GM23248 (cell line): ENCODE data around the gene CIAPIN1. TPM values are rescaled to one million over a fixed set of nuclear protein-coding genes. Genes with fewer than 3 reads are reported as not detected.

Source experiments
- DNase-seq: peaks from one replicate; pipeline ENCODE4 v3.0.0-alpha.2; 2015
- H2AFZ ChIP-seq: fragments of 200-600 bp; sonication (generic); 2 replicates; pipeline ENCODE4 v1.6.1; 2016; ENCODE audit warnings: antibody characterized with exemption
- H3F3A ChIP-seq: fragments of 200-600 bp; sonication (generic); 2 replicates; pipeline ENCODE4 v1.6.1; 2016; ENCODE audit warnings: mild to moderate bottlenecking, antibody characterized with exemption, mixed run types; ENCODE audit not compliant: insufficient read depth
- H3K27ac ChIP-seq: fragments of 200-600 bp; sonication (generic); 2 replicates; pipeline ENCODE4 v1.5.1; 2016; ENCODE audit warnings: mild to moderate bottlenecking
- H3K27me3 ChIP-seq: fragments of 200-600 bp; sonication (generic); replicated peaks from 2 replicates; pipeline ENCODE4 v1.6.1; 2016; ENCODE audit warnings: mild to moderate bottlenecking; ENCODE audit not compliant: insufficient read depth
- H3K36me3 ChIP-seq: fragments of 200-600 bp; sonication (generic); 2 replicates; pipeline ENCODE4 v1.6.1; 2016; ENCODE audit warnings: low read depth, mild to moderate bottlenecking
- H3K4me1 ChIP-seq: fragments of 200-600 bp; sonication (generic); 2 replicates; pipeline ENCODE4 v1.6.1; 2016; ENCODE audit warnings: mild to moderate bottlenecking; ENCODE audit not compliant: insufficient read depth
- H3K4me2 ChIP-seq: fragments of 200-600 bp; sonication (generic); one replicate; pipeline ENCODE4 v1.6.1; 2016; ENCODE audit warnings: mild to moderate bottlenecking; ENCODE audit not compliant: unreplicated experiment
- H3K4me3 ChIP-seq: fragments of 200-600 bp; sonication (generic); 2 replicates; pipeline ENCODE4 v1.5.1; 2016; ENCODE audit warnings: mild to moderate bottlenecking
- H3K79me2 ChIP-seq: fragments of 200-600 bp; sonication (generic); 2 replicates; pipeline ENCODE4 v1.6.1; 2016; ENCODE audit warnings: mild to moderate bottlenecking; ENCODE audit not compliant: insufficient read depth
- H3K9ac ChIP-seq: fragments of 200-600 bp; sonication (generic); 2 replicates; pipeline ENCODE4 v1.6.1; 2016; ENCODE audit warnings: mild to moderate bottlenecking
- H3K9me2 ChIP-seq: fragments of 200-600 bp; sonication (generic); 2 replicates; pipeline ENCODE4 v1.6.1; 2016; ENCODE audit warnings: mixed run types, mild to moderate bottlenecking, moderate library complexity; ENCODE audit not compliant: insufficient read depth
- H3K9me3 ChIP-seq: fragments of 200-600 bp; sonication (generic); one replicate; pipeline ENCODE4 v1.6.1; 2017; ENCODE audit warnings: low read depth
- H4K20me1 ChIP-seq: fragments of 200-600 bp; sonication (generic); 2 replicates; pipeline ENCODE4 v1.6.0; 2016; ENCODE audit not compliant: insufficient read depth
- EZH2 ChIP-seq: fragments of 200-600 bp; sonication (generic); IDR thresholded peaks from 2 replicates; pipeline ENCODE4 v1.6.1; 2018; ENCODE audit warnings: antibody characterized with exemption, mild to moderate bottlenecking; ENCODE audit not compliant: insufficient read depth, poor library complexity, severe bottlenecking
- EZH2phosphoT487 ChIP-seq: fragments of 200-600 bp; sonication (generic); IDR thresholded peaks from 2 replicates; pipeline ENCODE4 v1.6.1; 2018; ENCODE audit warnings: antibody characterized with exemption, moderate library complexity, mild to moderate bottlenecking, low read depth; ENCODE audit not compliant: insufficient read depth
- WGBS, 2 experiments: methylation state at CpG; one replicate each; pipeline ENCODE4 v1.1.6; 2015 to 2017; ENCODE audit warnings: low lambda C conversion rate in 2 of 2, low coverage in 1 of 2; ENCODE audit errors: missing lambda C conversion rate in 2 of 2; 5-methylcytosine and 5-hydroxymethylcytosine counted together
- in situ Hi-C: fragments of 300-500 bp; cut with MboI; formaldehyde crosslinking; loops from 2 replicates; pipeline ENCODE4 v1.15.0; 2020
- polyA plus RNA-seq: library from polyadenylated mRNA; unstranded; fragments of >200 nt; fragmentation: Nextera tagmentation; extraction: Ambion mirVana; gene quantifications from 2 replicates; pipeline ENCODE4 v1.2.1, GENCODE V29; 2016
- total RNA-seq: library from RNA; depleted of rRNA; stranded (reverse); fragments of >200 nt; shearing (Covaris generic); gene quantifications from 2 replicates; pipeline ENCODE4 v1.2.3, GENCODE V29; 2014

The CIAPIN1 gene
- total and polyA plus RNA-seq, 2 experiments from 2014 or later, result 35.7 to 45.1 TPM

GRCh38 chr16:57412584-57412983 lies 34.6 kb downstream of the CIAPIN1 start:
- no peak for DNase-seq
- Histone ChIP-seq H3K79me2 (no peaks in the 10 kb centered on the region), H3K4me2 (no peak overlapping the region), H3K9me3 (no peaks in the 10 kb centered on the region), H3K27me3 (peaks cover 27% of the 10 kb centered on the region), H3K4me1 (0 out of 2 replicates have a peak, but pooled peaks cover 2% of the 10 kb centered on the region), H3K36me3 (no peaks in the 10 kb centered on the region), H3K9ac (no peak overlapping the region), H2AFZ (no peak overlapping the region), H3K9me2 (no peaks in the 10 kb centered on the region), H3K27ac (no peak overlapping the region), H3F3A (no peaks in the 10 kb centered on the region), H4K20me1 (no peaks in the 10 kb centered on the region), H3K4me3 (no peak overlapping the region)
- in situ Hi-C loops, result no loop called here
- TF ChIP-seq EZH2 (no peak), EZH2phosphoT487 (no peak)
- WGBS, 2 experiments, result 58 to 74% methylated on average over 9 of the region's 9 CpGs

- Histone ChIP-seq H3K9me2 (no peaks in the 10 kb centered on the region), H2AFZ (no peak overlapping the region), H3K27me3 (peaks cover 27% of the 10 kb centered on the region), H3K4me1 (no peaks in the 10 kb centered on the region), H3K79me2 (no peaks in the 10 kb centered on the region), H4K20me1 (no peaks in the 10 kb centered on the region), H3K4me3 (no peak overlapping the region), H3K4me2 (no peak overlapping the region), H3K9ac (no peak overlapping the region), H3K9me3 (no peaks in the 10 kb centered on the region), H3K36me3 (no peaks in the 10 kb centered on the region), H3F3A (no peaks in the 10 kb centered on the region), H3K27ac (no peak overlapping the region)
- no peak for TF ChIP-seq EZH2phosphoT487
- in situ Hi-C loops, result no loop called here
- DNase-seq, result no peak
- WGBS, 2 experiments, result 35 to 36% methylated on average over 10 to 12 of the region's 12 CpGs
Measured at GRCh38 chr16:57411362-57411976, 35.7 kb downstream of the CIAPIN1 start.

GRCh38 chr16:57409870-57410587 lies 37.2 kb downstream of the CIAPIN1 start:
- H3K9me2 ChIP-seq, result no peaks in the 10 kb centered on the region
- H4K20me1 ChIP-seq, result no peaks in the 10 kb centered on the region
- H3K36me3 ChIP-seq, result no peaks in the 10 kb centered on the region
- H3K9me3 ChIP-seq, result no peaks in the 10 kb centered on the region
- 58 to 59% methylated on average over 14 of the region's 14 CpGs for WGBS, 2 experiments
- no peaks in the 10 kb centered on the region for H3K79me2 ChIP-seq
- H3F3A ChIP-seq, result no peaks in the 10 kb centered on the region
- H3K9ac ChIP-seq, result no peak overlapping the region
- in situ Hi-C loops, result no loop called here
- H2AFZ ChIP-seq, result no peak overlapping the region
- H3K4me1 ChIP-seq, result no peaks in the 10 kb centered on the region
- H3K27me3 ChIP-seq, result peaks cover 27% of the 10 kb centered on the region
- TF ChIP-seq EZH2phosphoT487 (no peak), EZH2 (no peak)
- no peak overlapping the region for H3K27ac ChIP-seq
- H3K4me2 ChIP-seq, result no peak overlapping the region
- no peak overlapping the region for H3K4me3 ChIP-seq
- no peak for DNase-seq

GRCh38 chr16:57409065-57409464 lies 38.1 kb downstream of the CIAPIN1 start:
- H2AFZ ChIP-seq, result no peak overlapping the region
- H3K79me2 ChIP-seq, result no peaks in the 10 kb centered on the region
- no peaks in the 10 kb centered on the region for H3K4me1 ChIP-seq
- no peaks in the 10 kb centered on the region for H3K9me3 ChIP-seq
- no peak for DNase-seq
- peaks cover 27% of the 10 kb centered on the region for H3K27me3 ChIP-seq
- H3K4me2 ChIP-seq, result no peak overlapping the region
- H4K20me1 ChIP-seq, result no peaks in the 10 kb centered on the region
- WGBS, 2 experiments, result 60 to 65% methylated on average over 5 of the region's 5 CpGs
- H3K36me3 ChIP-seq, result no peaks in the 10 kb centered on the region
- in situ Hi-C loops, result no loop called here
- H3K27ac ChIP-seq, result no peak overlapping the region
- TF ChIP-seq EZH2phosphoT487, result no peak
- TF ChIP-seq EZH2, result no peak
- H3K9me2 ChIP-seq, result no peaks in the 10 kb centered on the region
- no peaks in the 10 kb centered on the region for H3F3A ChIP-seq
- no peak overlapping the region for H3K4me3 ChIP-seq
- H3K9ac ChIP-seq, result no peak overlapping the region
